Peyer's patch (tissue), 4 donors: ENCODE data around the gene TOP2B. TPM values are rescaled to one million over a fixed set of nuclear protein-coding genes. Genes with fewer than 3 reads are reported as not detected.

Experiments used
- DNase-seq, 3 donors: peaks; one replicate each; pipeline ENCODE4 v3.0.0-alpha.2; 2017 to 2019
- H3K27ac ChIP-seq, 4 donors: fragments of 200-600 bp; sonication (generic); one replicate each; pipeline ENCODE4 v1.5.1; 2016 to 2019
- H3K27me3 ChIP-seq, 2 donors: fragments of 200-600 bp; sonication (generic); one replicate each; pipeline ENCODE4 v1.5.1; 2019
- H3K36me3 ChIP-seq, 3 donors: fragments of 200-600 bp; sonication (generic); one replicate each; pipeline ENCODE4 v1.5.1; 2016 to 2019
- H3K4me1 ChIP-seq, 4 donors: fragments of 200-600 bp; sonication (generic); one replicate each; pipeline ENCODE4 v1.5.1; 2016 to 2019
- H3K4me3 ChIP-seq, 4 donors: fragments of 200-600 bp; sonication (generic); 1 replicate in 3 of 4; 2 replicates in 1 of 4; pipeline ENCODE4 v1.5.1; 2016 to 2019; ENCODE audit warnings: mild to moderate bottlenecking in 1 of 4
- H3K9me3 ChIP-seq, 4 donors: fragments of 200-600 bp; sonication (generic); one replicate each; pipeline ENCODE4 v1.5.1; 2016 to 2019; ENCODE audit warnings: mild to moderate bottlenecking in 1 of 4
- CTCF ChIP-seq, 6 experiments: fragments of 450-650 bp in 4 of 6; fragments of 200-600 bp in 2 of 6; sonication (generic) in 1 of 6; IDR thresholded peaks; one replicate each; pipeline ENCODE4 v1.5.1; 2017 to 2019; ENCODE audit warnings: antibody characterized with exemption in 6 of 6, mild to moderate bottlenecking in 3 of 6, moderate library complexity in 1 of 6
- POLR2A ChIP-seq, 2 donors: fragments of 450-650 bp; IDR thresholded peaks; one replicate each; pipeline ENCODE4 v1.5.1; 2017; ENCODE audit warnings: antibody characterized with exemption in 2 of 2, mild to moderate bottlenecking in 2 of 2, moderate library complexity in 2 of 2
- total RNA-seq, 4 donors: library from RNA; depleted of rRNA; stranded (reverse); fragments of >200 nt; gene quantifications; one replicate each; pipeline ENCODE4 v1.1.0, GENCODE V29; 2016

TOP2B gene
- total RNA-seq, 4 donors from 2014 or later: 70.4 to 198 (median 73.8) TPM

GRCh38 chr3:25558121-25558520, 106.6 kb downstream of the TOP2B start:
- Histone ChIP-seq H3K36me3 (no peaks in the 10 kb centered on the region), H3K27me3 (no peaks in the 10 kb centered on the region), H3K27ac (no peak overlapping the region), H3K9me3 (no peaks in the 10 kb centered on the region), H3K4me1 (no peaks in the 10 kb centered on the region), H3K4me3 (no peak overlapping the region)
- DNase-seq: no peak
- no peak for TF ChIP-seq CTCF (IDR thresholded peaks at IDR 0.05)
- TF ChIP-seq POLR2A (IDR thresholded peaks at IDR 0.05): no peak

GRCh38 chr3:25557694-25558093, 107.0 kb downstream of the TOP2B start:
- no peak for DNase-seq

GRCh38 chr3:25556447-25556846, 108.3 kb downstream of the TOP2B start:
- Histone ChIP-seq H3K4me3 (no peak overlapping the region), H3K36me3 (no peaks in the 10 kb centered on the region), H3K27ac (no peak overlapping the region), H3K9me3 (no peaks in the 10 kb centered on the region), H3K4me1 (no peaks in the 10 kb centered on the region), H3K27me3 (no peaks in the 10 kb centered on the region)
- no peak for TF ChIP-seq CTCF (IDR thresholded peaks at IDR 0.05)
- no peak for TF ChIP-seq POLR2A (IDR thresholded peaks at IDR 0.05)
- DNase-seq: no peak

More at GRCh38 chr3:25557694-25558093, 107.0 kb downstream of the TOP2B start:
- H3K9me3 ChIP-seq: no peaks in the 10 kb centered on the region
- H3K27ac ChIP-seq: no peak overlapping the region
- no peak overlapping the region for H3K4me3 ChIP-seq
- TF ChIP-seq POLR2A (IDR thresholded peaks at IDR 0.05): no peak
- TF ChIP-seq CTCF (IDR thresholded peaks at IDR 0.05): no peak
- no peaks in the 10 kb centered on the region for H3K36me3 ChIP-seq
- no peaks in the 10 kb centered on the region for H3K4me1 ChIP-seq
- no peaks in the 10 kb centered on the region for H3K27me3 ChIP-seq

GRCh38 chr3:25555695-25556437, 108.8 kb downstream of the TOP2B start:
- H3K4me1 ChIP-seq: no peaks in the 10 kb centered on the region
- no peaks in the 10 kb centered on the region for H3K9me3 ChIP-seq
- no peaks in the 10 kb centered on the region for H3K36me3 ChIP-seq
- no peak overlapping the region for H3K27ac ChIP-seq
- H3K27me3 ChIP-seq: no peaks in the 10 kb centered on the region
- no peak for TF ChIP-seq CTCF (IDR thresholded peaks at IDR 0.05)
- no peak for TF ChIP-seq POLR2A (IDR thresholded peaks at IDR 0.05)
- H3K4me3 ChIP-seq: no peak overlapping the region
- no peak for DNase-seq

GRCh38 chr3:25554376-25554775, 110.3 kb downstream of the TOP2B start:
- H3K9me3 ChIP-seq: no peaks in the 10 kb centered on the region
- TF ChIP-seq CTCF (IDR thresholded peaks at IDR 0.05): no peak
- no peak for TF ChIP-seq POLR2A (IDR thresholded peaks at IDR 0.05)
- no peak for DNase-seq
- H3K27ac ChIP-seq: no peak overlapping the region
- H3K4me3 ChIP-seq: no peak overlapping the region
- H3K4me1 ChIP-seq: no peaks in the 10 kb centered on the region
- H3K27me3 ChIP-seq: no peaks in the 10 kb centered on the region
- H3K36me3 ChIP-seq: no peaks in the 10 kb centered on the region
